Activated CD8-positive, alpha-beta memory T cell treated with anti-CD3 and anti-CD28 coated beads, Interleukin-2, amount 50 U/mL, for 1 hour (primary cell): Measurements from ENCODE around the gene NBL1.

Experiments
- DNase-seq: peaks from one replicate; pipeline ENCODE4 v3.0.0-alpha.2; 2020; ENCODE audit errors: extremely low read depth

The NBL1 gene

GRCh38 chr1:19646377-19647319 lies 2.5 kb downstream of the NBL1 start:
- DNase-seq: no peak

DNA sequence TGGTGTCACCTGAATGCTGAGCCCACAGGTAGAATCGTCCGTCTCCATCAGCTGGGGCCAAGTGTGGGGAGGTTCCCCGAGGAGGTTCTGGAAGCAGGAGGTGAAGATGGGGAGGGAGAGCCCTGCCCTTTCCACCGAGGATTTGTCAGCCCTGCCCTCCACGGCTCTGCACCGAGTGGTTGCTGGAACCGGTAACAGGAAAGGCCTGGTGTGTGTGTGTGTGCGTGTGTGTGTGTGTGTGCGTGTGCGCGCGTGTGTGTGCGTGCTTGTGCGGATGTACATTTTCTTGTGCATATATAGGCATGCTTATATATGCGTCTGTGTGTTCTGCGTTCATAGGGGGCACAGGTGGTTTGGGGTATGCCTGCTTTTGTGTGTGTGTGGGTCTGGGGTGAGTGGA lies 3.5 kb downstream of the NBL1 start:
- no peak for DNase-seq

GRCh38 chr1:19648239-19648638 lies 4.1 kb downstream of the NBL1 start:
- no peak for DNase-seq

DNA sequence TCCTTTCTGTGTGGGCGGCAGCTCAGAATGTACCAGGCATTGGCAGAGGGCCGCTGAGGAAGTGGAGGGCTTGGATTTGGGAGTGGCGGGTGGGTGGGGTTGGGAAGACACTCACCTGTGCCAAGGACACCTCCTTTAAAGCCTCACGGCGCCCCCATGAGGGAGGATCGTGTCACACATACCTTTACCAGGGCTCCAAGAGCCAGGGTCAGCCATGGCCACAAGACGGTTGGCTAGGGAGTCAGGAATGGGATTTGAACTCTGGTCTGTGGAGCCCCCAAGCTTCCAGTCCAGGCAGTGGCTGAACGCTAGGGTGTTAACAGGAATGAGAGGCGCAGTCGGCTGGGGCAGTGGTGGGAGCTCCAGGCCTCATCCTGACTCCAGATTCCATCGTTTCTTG lies 4.6 kb downstream of the NBL1 start:
- no peak for DNase-seq

DNA sequence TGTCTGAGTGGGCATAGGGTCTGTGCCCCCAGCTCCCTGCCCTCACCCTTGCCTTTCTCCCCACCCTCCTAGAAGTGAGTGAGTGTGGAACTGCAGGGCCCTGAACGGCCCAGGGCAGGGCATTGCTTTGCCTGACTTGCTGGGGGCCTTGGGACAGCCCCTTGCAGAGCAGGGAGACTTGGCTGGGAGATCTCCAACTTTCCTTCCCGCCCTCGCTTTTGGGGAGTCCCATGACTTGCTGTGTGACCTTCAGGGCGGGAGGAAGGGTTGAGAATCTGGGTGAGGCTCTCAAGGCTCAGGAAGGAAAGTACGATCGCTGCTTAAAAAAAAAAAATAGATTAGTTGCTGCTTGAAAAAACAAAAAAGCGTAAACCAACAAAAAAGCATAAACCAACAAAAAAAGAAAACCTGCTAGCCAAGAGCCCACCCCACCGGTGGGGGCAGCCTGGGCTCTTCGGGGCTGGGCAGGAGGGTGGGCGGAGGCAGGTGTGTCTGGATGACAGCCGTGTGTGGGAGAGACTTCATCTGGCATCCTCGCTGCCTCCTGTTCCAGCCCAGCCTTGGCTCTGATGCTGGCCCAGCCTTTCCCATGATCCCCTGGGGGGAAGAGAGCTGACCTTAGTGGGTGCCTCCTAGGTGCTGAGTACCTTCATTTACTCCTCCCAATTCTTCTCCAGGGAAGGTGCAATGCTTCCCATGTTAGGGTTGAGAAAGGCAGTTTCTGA lies 6.5 kb downstream of the NBL1 start:
- no peak for DNase-seq

GRCh38 chr1:19651141-19651737 lies 7.1 kb downstream of the NBL1 start:
- no peak for DNase-seq

DNA sequence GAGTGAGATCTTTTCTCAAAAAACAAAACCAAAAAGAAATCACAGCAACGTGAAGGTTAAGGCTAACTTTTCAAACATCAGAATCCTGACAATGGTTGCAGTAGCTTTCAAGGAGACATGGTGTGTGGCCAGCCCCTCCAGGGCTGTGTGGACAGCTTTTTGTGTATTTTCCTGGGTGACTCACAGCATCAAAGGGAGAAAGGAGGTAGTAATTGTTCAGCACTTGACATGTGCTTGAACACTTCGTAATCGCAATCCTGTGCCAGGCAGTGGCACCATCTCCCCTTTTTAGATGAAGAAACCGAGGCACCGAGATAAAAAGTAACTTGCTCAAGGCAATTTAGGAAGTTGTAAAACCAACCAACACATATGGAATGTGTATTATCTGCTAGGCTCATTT lies 10.3 kb downstream of the NBL1 start:
- no peak for DNase-seq

DNA sequence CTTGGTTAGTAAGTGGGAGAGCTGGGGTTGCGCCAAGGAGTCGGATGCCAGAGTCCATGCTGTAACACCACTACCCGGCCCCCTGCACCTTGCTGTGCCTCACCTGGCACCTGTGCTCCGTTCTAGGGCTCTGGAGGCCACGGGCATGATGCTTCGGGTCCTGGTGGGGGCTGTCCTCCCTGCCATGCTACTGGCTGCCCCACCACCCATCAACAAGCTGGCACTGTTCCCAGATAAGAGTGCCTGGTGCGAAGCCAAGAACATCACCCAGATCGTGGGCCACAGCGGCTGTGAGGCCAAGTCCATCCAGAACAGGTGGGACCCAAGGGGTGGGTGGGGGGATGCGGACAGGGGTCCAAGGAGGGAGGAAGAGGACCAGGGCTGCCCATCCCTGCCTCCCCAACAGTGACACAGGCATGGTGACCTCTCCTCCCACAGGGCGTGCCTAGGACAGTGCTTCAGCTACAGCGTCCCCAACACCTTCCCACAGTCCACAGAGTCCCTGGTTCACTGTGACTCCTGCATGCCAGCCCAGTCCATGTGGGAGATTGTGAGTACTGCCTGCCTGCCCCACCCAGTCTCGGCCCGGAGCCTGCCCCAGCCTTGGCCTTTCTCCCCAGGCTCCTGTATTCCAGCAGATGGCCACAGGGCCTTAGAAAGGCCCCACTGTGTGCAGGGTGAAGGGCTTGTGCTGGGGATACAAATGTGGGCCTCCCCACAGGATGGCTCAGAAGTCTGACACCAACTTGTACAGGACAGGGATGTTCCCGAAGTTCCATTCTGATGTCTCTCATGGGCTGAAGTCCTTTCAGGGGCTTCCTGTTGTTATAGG lies 11.0 kb downstream of the NBL1 start:
- DNase-seq: no peak

- no peak for DNase-seq
Observed at GRCh38 chr1:19655718-19656080, 11.6 kb downstream of the NBL1 start.

GRCh38 chr1:19656134-19656779 lies 12.1 kb downstream of the NBL1 start:
- DNase-seq: no peak

DNA sequence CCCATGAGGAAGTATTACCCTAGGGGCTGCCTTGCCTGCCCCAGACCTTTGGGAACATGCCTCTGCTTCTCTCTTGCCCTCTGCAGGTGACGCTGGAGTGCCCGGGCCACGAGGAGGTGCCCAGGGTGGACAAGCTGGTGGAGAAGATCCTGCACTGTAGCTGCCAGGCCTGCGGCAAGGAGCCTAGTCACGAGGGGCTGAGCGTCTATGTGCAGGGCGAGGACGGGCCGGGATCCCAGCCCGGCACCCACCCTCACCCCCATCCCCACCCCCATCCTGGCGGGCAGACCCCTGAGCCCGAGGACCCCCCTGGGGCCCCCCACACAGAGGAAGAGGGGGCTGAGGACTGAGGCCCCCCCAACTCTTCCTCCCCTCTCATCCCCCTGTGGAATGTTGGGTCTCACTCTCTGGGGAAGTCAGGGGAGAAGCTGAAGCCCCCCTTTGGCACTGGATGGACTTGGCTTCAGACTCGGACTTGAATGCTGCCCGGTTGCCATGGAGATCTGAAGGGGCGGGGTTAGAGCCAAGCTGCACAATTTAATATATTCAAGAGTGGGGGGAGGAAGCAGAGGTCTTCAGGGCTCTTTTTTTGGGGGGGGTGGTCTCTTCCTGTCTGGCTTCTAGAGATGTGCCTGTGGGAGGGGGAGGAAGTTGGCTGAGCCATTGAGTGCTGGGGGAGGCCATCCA lies 12.8 kb downstream of the NBL1 start:
- DNase-seq: no peak

DNA sequence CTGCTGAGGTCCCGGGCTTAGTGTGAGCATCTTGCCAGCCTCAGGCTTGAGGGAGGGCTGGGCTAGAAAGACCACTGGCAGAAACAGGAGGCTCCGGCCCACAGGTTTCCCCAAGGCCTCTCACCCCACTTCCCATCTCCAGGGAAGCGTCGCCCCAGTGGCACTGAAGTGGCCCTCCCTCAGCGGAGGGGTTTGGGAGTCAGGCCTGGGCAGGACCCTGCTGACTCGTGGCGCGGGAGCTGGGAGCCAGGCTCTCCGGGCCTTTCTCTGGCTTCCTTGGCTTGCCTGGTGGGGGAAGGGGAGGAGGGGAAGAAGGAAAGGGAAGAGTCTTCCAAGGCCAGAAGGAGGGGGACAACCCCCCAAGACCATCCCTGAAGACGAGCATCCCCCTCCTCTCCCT lies 13.4 kb downstream of the NBL1 start:
- DNase-seq: no peak

- no peak for DNase-seq
Observed at GRCh38 chr1:19658186-19658585, 14.1 kb downstream of the NBL1 start.

DNA sequence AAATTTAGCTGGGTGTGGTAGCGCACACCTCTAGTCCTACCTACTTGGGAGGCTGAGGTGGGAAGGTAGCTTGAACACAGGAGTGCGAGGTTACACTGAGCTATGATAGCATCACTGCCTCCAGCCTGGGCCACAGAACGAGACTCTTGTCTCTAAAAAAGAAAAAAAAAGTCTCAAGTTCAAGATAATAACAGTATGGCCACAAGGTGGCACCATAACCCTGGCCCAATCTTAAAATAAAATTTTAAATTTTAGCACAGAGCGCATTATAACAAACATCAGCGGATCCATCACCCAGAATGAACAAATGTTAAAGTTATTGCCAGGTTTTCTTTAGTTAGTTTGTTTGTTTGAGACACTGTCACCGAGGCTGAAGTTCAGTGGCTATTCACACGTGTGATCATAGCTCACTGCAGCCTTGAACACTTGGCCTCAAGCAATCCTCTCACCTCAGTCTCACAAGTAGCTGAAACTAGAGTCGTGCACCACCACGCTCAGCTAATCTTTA lies 17.7 kb downstream of the NBL1 start:
- DNase-seq: no peak

- DNase-seq: no peak
Observed at GRCh38 chr1:19662313-19662712, 18.2 kb downstream of the NBL1 start.

GRCh38 chr1:19664453-19665185 lies 20.5 kb downstream of the NBL1 start, which contains the start of gene HTR6:
Gene HTR6 (plus strand): TSS chr1:19664875. CDS start chr1:19665754, 879 bp downstream.
- no peak for DNase-seq

- DNase-seq: no peak
Observed at GRCh38 chr1:19665186-19665495, 21.0 kb downstream of the NBL1 start.

GRCh38 chr1:19665496-19666465 lies 21.7 kb downstream of the NBL1 start:
- no peak for DNase-seq

DNA sequence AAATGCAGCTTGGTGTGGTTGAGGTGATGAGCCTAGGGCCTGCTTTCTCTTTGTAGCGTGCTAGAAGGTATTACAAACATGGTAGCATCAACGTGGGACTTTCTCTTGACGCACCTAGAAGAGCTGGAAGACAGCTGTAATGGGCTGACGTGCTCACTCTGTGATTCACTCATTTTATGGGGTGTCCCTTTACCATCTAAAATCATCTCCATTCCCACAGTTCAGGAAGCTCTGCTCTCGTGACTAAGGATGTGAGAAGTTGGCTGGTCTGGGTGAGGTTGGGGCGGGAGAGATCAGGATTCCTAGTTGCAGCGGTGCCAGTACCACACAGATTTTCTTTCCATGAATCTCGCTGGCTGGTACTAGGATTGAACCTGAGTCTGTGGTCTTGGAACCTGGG lies 24.8 kb downstream of the NBL1 start:
- no peak for DNase-seq
